ENCODE measurements around the gene GALM.

Gene GALM

GRCh38 chr2:38626326-38627035, 39.4 kb upstream of the GALM start:
- no peak overlapping the region for H3K27ac ChIP-seq (ENCODE audit: low read depth, low read length)
- no peak overlapping the region for H2AFZ ChIP-seq (ENCODE audit: low read depth, low read length, severe bottlenecking)
- TF ChIP-seq CTCF (IDR thresholded peaks at IDR 0.05; ENCODE audit: insufficient read depth, low read length, poor library complexity, severe bottlenecking) (no peak), EZH2phosphoT487 (conservative IDR thresholded peaks at IDR 0.05; ENCODE audit: low read length) (no peak)
- H3K9ac ChIP-seq (ENCODE audit: low read length), result no peak overlapping the region
- no peak overlapping the region for H3K4me2 ChIP-seq (ENCODE audit: low read depth, low read length, poor library complexity, severe bottlenecking)
- H3K4me3 ChIP-seq (ENCODE audit: insufficient read depth, low read length, poor library complexity, severe bottlenecking), result no peak overlapping the region
- no peaks in the 10 kb centered on the region for H3K27me3 ChIP-seq (ENCODE audit: low read length)
- no peaks in the 10 kb centered on the region for H3F3A ChIP-seq (ENCODE audit: insufficient read depth)
- no peaks in the 10 kb centered on the region for H4K20me1 ChIP-seq (ENCODE audit: low read depth, low read length)
- no peaks in the 10 kb centered on the region for H3K9me2 ChIP-seq (replicated peaks; ENCODE audit: insufficient read depth, low read length)
- H3K36me3 ChIP-seq (ENCODE audit: low read length), result no peaks in the 10 kb centered on the region
- H3K79me2 ChIP-seq (ENCODE audit: insufficient read depth, low read length), result no peaks in the 10 kb centered on the region
- no peaks in the 10 kb centered on the region for H3K9me3 ChIP-seq (ENCODE audit: insufficient read depth, low read length)

- Histone ChIP-seq H4K20me1 (ENCODE audit: low read depth, low read length) (no peaks in the 10 kb centered on the region), H3K9me3 (ENCODE audit: insufficient read depth, low read length) (no peaks in the 10 kb centered on the region), H3K36me3 (ENCODE audit: low read length) (no peaks in the 10 kb centered on the region), H3K27ac (ENCODE audit: low read depth, low read length) (no peak overlapping the region), H3F3A (ENCODE audit: insufficient read depth) (no peaks in the 10 kb centered on the region), H3K9ac (ENCODE audit: low read length) (no peak overlapping the region), H3K4me2 (ENCODE audit: low read depth, low read length, poor library complexity, severe bottlenecking) (no peak overlapping the region), H3K27me3 (ENCODE audit: low read length) (no peaks in the 10 kb centered on the region), H3K79me2 (ENCODE audit: insufficient read depth, low read length) (no peaks in the 10 kb centered on the region), H2AFZ (ENCODE audit: low read depth, low read length, severe bottlenecking) (no peak overlapping the region), H3K4me3 (ENCODE audit: insufficient read depth, low read length, poor library complexity, severe bottlenecking) (no peak overlapping the region), H3K9me2 (replicated peaks; ENCODE audit: insufficient read depth, low read length) (no peaks in the 10 kb centered on the region)
- no peak for TF ChIP-seq CTCF (IDR thresholded peaks at IDR 0.05; ENCODE audit: insufficient read depth, low read length, poor library complexity, severe bottlenecking)
- TF ChIP-seq EZH2phosphoT487 (conservative IDR thresholded peaks at IDR 0.05; ENCODE audit: low read length), result no peak
Observed at GRCh38 chr2:38627391-38627790, 38.5 kb upstream of the GALM start.

- no peaks in the 10 kb centered on the region for H3K9me3 ChIP-seq (ENCODE audit: insufficient read depth, low read length)
- no peak overlapping the region for H3K9ac ChIP-seq (ENCODE audit: low read length)
- no peak overlapping the region for H3K4me3 ChIP-seq (ENCODE audit: insufficient read depth, low read length, poor library complexity, severe bottlenecking)
- no peaks in the 10 kb centered on the region for H3K9me2 ChIP-seq (replicated peaks; ENCODE audit: insufficient read depth, low read length)
- H3K27me3 ChIP-seq (ENCODE audit: low read length), result no peaks in the 10 kb centered on the region
- no peaks in the 10 kb centered on the region for H3K79me2 ChIP-seq (ENCODE audit: insufficient read depth, low read length)
- TF ChIP-seq EZH2phosphoT487 (conservative IDR thresholded peaks at IDR 0.05; ENCODE audit: low read length) (no peak), CTCF (IDR thresholded peaks at IDR 0.05; ENCODE audit: insufficient read depth, low read length, poor library complexity, severe bottlenecking) (no peak)
- H3K4me2 ChIP-seq (ENCODE audit: low read depth, low read length, poor library complexity, severe bottlenecking), result no peak overlapping the region
- H4K20me1 ChIP-seq (ENCODE audit: low read depth, low read length), result no peaks in the 10 kb centered on the region
- H2AFZ ChIP-seq (ENCODE audit: low read depth, low read length, severe bottlenecking), result no peak overlapping the region
- no peaks in the 10 kb centered on the region for H3K36me3 ChIP-seq (ENCODE audit: low read length)
- H3K27ac ChIP-seq (ENCODE audit: low read depth, low read length), result no peak overlapping the region
- H3F3A ChIP-seq (ENCODE audit: insufficient read depth), result no peaks in the 10 kb centered on the region
Observed at GRCh38 chr2:38629684-38630083, 36.2 kb upstream of the GALM start.

Data from SU-DHL-6 (cell line).